AG09309 (cell line): ENCODE data around the gene MTA2.

Experiments
- DNase-seq: peaks from one replicate; pipeline ENCODE4 v3.0.0-alpha.2; 2010; ENCODE audit warnings: low read depth
- H3K4me3 ChIP-seq: 2 replicates; pipeline ENCODE4 v1.5.1; 2011; ENCODE audit warnings: mild to moderate bottlenecking, low read depth, low read length, moderate library complexity; ENCODE audit not compliant: control insufficient read depth
- CTCF ChIP-seq: IDR thresholded peaks from 2 replicates; pipeline ENCODE4 v1.5.1; 2011; ENCODE audit warnings: mild to moderate bottlenecking, low read depth, low read length, inconsistent platforms; ENCODE audit not compliant: insufficient read depth, control insufficient read depth; ENCODE audit errors: missing control alignments

Gene MTA2

DNA sequence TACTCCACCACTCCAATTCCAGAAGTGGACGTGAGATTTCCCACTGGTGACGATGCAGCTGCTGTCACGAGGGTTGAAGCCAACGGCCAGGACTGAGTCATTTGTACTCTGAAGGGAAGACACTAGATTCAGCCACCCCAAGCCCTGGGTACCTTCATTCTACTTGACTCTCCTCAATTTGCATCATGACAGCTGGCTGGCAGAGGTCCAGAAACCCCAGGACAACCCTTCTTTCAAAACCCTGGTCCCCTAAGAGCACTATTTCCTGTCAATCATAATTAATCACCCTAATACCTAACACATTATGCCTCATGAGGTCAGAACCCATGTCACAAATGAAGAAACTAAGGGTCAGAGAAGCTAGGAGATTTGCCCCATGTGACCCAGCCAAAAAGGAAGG, 6.0 kb upstream of the MTA2 start:
- no peak overlapping the region for H3K4me3 ChIP-seq
- no peak for DNase-seq
- no peak for TF ChIP-seq CTCF

DNA sequence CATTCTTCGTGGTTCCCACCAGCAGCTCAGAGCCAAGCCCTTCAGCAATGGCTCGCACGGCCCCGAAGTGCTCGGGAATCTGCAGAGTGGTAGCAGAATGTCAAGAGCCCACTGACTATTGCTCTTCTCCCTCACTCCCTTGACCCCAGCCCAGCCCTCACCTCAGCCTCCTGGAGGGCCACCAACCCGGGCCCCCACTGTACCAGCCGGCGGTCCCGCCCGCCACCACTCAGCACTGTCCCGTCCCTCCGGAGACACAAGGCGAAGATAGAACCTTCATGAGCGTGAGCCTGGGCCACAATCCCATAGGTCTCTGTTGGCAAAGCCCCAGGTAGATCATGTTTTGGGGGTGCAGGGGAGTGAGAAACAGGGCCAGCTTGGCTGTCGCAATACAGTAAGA, 4.2 kb upstream of the MTA2 start:
- no peak overlapping the region for H3K4me3 ChIP-seq
- no peak for TF ChIP-seq CTCF

GRCh38 chr11:62605467-62605866, 3.8 kb upstream of the MTA2 start:
- no peak overlapping the region for H3K4me3 ChIP-seq
- no peak for TF ChIP-seq CTCF
- no peak for DNase-seq

More for the DNA sequence above, 4.2 kb upstream of the MTA2 start:
- DNase-seq = no peak

DNA sequence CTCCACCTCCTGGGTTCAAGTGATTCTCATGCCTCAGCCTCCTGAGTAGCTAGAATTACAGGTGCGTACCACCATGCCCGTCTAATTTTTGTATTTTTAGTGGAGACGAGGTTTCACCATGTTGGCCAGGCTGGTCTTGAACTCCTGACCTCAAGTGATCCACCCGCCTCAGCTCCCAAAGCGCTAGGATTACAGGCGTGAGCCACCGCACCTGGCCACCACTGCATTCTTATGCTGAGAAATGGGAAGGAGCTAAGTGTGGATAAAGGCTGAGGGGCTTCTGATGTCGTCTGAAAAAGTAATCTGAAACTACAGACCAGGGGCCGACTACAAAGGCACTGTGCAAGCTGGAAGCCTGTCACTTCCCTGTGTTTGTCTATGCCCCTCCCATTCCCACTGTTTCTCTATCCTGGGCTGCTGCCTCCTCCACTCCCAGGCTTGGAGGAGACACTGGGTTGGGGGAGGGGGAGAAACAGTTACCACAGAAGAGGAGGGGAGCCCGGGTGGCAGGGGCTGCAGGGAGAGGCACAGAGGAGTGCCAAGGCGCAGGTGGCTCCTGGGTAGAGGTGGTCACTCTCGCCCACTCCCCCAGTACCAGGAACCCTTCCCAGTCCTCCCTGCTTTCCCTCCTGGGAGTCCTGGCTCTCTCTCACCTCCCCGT, 2.9 kb upstream of the MTA2 start:
- no peak for TF ChIP-seq CTCF
- DNase-seq = no peak
- no peak overlapping the region for H3K4me3 ChIP-seq

DNA sequence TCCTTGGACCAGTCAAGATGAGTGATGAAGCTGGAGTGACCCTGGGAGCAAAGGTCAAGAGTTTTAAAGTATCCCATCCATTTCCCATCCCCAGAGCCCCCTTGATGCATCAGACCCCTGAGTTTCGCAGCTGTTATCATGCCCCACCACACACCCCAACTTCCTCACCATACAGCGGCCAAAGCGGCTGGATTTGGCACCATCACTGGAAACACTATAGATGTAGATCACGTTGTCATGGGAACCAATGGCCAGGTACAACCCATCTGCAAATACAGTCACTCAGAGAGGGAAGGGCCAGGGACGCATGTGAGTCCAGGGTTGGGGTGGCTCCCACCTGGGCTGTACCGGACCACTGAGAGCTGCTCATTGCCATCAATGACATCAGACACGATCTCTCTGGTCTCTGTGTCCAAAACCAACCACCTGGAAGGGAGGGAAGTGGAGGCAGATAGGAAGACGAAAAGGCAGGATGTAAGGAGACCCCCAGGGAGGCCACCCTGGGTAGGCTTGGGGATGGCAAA, 2.2 kb upstream of the MTA2 start:
- no peak for DNase-seq
- H3K4me3 ChIP-seq = no peak overlapping the region
- no peak for TF ChIP-seq CTCF

DNA sequence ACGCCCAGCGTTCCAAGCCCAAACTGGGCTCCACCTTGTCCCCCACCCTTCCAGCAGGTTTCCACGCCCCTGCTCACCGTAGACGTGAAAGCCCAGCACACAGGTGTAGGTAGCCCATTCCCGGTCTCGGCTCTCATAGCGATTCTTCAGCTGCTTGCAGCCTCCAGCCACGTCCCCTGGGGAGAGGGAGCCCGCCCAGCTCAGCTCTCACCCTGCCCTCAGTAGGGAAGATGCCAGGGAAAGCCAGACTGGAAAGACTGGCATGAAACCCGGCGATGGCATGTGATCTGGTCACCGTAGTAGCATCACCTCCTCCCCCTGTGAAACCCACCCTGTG, 1.4 kb upstream of the MTA2 start:
- no peak for DNase-seq
- no peak for TF ChIP-seq CTCF
- H3K4me3 ChIP-seq = peak overlapping the region; percentile 88
